ENCODE data around the gene NAT14. TPM values are rescaled to one million over a fixed set of nuclear protein-coding genes. Genes with fewer than 3 reads are reported as not detected.

Gene NAT14
- total RNA-seq, 1 donor from 2014 or later: 37.7 TPM

DNA sequence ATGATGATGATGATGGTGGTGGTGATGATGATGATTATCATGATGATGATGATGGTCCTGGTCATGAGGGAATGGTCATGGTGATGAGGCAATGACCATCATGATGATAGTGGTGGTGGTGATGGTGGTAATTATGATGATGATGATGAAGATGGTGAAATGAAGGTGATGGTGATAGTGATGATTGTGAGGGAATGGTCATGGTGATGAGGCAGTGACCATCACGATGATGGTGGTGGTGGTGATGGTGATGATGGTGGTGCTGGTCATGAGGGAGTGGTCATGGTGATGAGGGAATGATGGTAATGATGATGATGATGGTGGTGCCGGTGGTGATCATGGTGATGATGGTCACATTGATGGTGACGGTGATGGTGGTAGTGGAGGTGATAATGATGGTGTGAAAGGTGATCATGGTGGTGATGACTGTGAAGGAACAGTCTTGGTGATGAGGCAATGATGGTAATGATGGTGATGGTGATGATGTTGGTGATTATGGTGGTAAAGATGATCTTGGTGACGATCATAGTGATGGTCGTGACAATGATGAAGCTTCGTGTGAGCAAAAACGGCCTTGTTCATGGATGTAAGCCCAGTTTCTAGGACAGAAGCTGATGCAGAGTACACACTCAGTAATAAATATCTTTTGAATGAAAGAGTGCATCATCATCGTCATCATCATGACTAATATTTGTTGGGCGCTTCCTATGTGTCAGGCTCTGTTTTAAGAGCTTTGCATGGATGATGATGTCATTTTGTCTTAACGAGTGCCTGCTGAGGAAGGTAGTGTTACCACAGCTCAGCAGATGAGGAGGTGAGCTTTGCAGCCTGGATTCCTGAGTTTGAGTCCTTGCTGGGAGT is 34.7 kb downstream of the NAT14 start:
- DNase-seq (ENCODE audit: low spot score): no peak
- H3K27ac Mint-ChIP-seq (ENCODE audit: unreplicated experiment): no peak overlapping the region
- TF ChIP-seq, protein P1, sequence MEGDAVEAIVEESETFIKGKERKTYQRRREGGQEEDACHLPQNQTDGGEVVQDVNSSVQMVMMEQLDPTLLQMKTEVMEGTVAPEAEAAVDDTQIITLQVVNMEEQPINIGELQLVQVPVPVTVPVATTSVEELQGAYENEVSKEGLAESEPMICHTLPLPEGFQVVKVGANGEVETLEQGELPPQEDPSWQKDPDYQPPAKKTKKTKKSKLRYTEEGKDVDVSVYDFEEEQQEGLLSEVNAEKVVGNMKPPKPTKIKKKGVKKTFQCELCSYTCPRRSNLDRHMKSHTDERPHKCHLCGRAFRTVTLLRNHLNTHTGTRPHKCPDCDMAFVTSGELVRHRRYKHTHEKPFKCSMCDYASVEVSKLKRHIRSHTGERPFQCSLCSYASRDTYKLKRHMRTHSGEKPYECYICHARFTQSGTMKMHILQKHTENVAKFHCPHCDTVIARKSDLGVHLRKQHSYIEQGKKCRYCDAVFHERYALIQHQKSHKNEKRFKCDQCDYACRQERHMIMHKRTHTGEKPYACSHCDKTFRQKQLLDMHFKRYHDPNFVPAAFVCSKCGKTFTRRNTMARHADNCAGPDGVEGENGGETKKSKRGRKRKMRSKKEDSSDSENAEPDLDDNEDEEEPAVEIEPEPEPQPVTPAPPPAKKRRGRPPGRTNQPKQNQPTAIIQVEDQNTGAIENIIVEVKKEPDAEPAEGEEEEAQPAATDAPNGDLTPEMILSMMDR (IDR thresholded peaks at IDR 0.05; ENCODE audit: unreplicated experiment): no peak
- no peaks in the 10 kb centered on the region for H3K9me3 Mint-ChIP-seq (ENCODE audit: unreplicated experiment)
- H3K4me3 Mint-ChIP-seq (ENCODE audit: unreplicated experiment): no peak overlapping the region
- no peaks in the 10 kb centered on the region for H3K27me3 Mint-ChIP-seq (ENCODE audit: unreplicated experiment)
- no peaks in the 10 kb centered on the region for H3K36me3 Mint-ChIP-seq (ENCODE audit: low read depth, unreplicated experiment)
- no peaks in the 10 kb centered on the region for H3K4me1 Mint-ChIP-seq (ENCODE audit: unreplicated experiment)

DNA sequence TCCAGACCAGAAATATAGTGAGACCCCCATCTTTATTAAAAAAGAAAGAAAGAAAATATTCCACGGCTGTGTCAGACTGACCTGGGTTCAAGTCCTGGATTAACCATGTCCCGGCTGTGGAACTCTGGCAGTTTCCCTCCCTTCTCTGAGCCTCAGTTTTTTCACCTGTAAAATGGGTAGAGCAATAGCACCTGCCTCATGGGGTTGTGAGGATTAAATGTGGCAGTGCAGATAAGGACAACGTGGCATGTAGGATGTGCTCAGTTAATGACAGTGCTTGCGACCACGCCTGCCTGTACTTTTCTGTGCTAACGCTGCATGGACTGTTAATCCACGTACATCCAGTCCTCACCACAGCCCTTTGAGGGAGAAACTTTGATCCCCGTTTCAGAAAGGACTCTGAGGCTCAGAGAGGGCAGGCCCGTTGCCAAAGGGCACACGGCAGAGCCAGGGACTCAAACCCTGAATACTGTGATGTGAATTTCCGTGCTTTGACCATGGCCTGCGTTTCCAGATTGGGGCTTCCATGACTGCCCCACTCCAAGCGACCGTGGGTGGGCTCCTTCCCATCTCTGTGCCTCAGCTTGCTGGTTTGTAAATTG is 35.8 kb downstream of the NAT14 start:
- Mint-ChIP-seq H3K27me3 (ENCODE audit: unreplicated experiment) (no peaks in the 10 kb centered on the region), H3K4me1 (ENCODE audit: unreplicated experiment) (no peaks in the 10 kb centered on the region), H3K4me3 (ENCODE audit: unreplicated experiment) (no peak overlapping the region), H3K36me3 (ENCODE audit: low read depth, unreplicated experiment) (no peaks in the 10 kb centered on the region), H3K27ac (ENCODE audit: unreplicated experiment) (no peak overlapping the region), H3K9me3 (ENCODE audit: unreplicated experiment) (no peaks in the 10 kb centered on the region)
- TF ChIP-seq, protein P1 (IDR thresholded peaks at IDR 0.05; ENCODE audit: unreplicated experiment): no peak
- DNase-seq (ENCODE audit: low spot score): no peak

DNA sequence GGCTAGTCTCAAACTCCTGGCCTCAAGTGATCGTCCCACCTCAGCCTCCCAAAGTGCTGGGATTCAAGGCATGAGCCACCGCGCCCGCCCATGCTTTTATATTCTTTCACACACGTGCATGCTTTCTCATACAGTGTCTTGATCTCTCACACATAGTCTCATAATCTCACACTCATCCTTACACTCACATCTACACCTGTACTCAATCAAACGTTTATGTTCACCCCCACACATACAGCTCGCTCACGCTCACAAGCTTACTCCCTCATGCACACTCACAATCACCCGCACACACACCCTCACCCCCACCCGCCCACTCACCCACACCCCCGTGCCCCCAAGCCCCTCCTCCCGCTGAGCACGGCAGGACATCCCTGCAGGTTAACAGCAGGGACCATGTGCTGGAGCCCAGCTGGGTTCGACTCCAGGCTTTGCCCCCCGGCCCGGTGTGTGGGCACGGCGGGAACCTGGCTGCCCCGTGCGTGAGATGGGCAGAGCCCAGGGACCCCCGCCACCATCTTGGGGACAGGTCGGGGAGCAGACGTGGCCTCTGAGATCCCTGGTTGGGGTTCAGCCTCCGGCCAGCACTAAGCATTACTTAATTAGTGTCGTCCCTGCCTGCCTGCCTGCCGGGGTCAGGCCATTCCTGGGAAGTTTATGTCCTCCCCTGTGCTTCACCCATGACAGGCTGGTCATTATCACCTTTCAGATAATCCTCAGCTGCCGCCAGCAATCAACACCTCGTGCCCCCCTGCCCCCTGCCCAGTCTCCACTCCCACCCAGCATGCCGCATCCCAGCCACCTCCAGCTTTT is 40.5 kb downstream of the NAT14 start:
- no peak overlapping the region for H3K27ac Mint-ChIP-seq (ENCODE audit: unreplicated experiment)
- H3K27me3 Mint-ChIP-seq (ENCODE audit: unreplicated experiment): no peaks in the 10 kb centered on the region
- no peaks in the 10 kb centered on the region for H3K9me3 Mint-ChIP-seq (ENCODE audit: unreplicated experiment)
- TF ChIP-seq, protein P1 (IDR thresholded peaks at IDR 0.05; ENCODE audit: unreplicated experiment): no peak
- no peaks in the 10 kb centered on the region for H3K4me1 Mint-ChIP-seq (ENCODE audit: unreplicated experiment)
- no peaks in the 10 kb centered on the region for H3K36me3 Mint-ChIP-seq (ENCODE audit: low read depth, unreplicated experiment)
- H3K4me3 Mint-ChIP-seq (ENCODE audit: unreplicated experiment): no peak overlapping the region
- DNase-seq (ENCODE audit: low spot score): no peak

DNA sequence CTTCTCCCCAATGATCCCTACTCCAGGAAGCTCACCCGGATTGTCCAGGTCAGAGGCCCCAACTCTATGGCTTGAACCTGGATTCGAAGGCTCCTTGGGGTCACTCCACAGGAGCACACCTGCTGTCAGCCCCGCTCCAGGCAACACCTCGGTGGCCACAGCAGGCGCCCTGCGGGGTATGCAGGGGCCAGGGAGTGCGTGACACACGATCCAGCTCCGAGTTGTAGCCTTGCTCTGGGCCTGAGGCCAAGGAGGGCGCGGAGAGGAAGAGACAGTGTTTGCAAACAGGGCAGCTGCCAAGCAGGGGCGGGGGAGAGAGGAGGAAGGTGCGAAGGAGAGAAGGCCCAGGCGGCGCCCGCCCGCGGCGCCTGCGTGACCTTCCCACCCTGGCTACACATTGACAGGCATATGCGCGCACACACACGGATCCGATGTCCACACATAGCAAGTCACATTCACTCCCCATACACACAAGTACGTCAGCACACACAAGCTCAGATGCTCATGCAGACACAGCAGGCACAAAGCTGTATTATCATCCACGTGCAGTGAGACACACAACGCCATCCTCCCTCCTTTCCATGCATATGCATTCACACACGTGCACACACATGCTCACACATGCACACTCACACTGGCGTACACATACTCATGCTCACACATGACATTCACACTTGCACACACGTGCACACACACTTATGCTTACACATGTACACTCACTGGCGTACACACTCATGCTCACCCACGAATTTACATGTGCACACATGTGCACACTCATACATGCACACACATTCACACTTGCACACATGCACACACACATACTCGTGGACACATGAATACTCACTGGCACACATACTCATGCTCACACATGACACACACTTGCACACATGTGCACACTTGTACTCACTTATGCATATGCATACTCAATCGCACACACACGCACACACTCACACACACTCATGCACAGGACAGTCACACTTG is 41.5 kb downstream of the NAT14 start:
- Mint-ChIP-seq H3K27ac (ENCODE audit: unreplicated experiment) (no peak overlapping the region), H3K9me3 (ENCODE audit: unreplicated experiment) (no peaks in the 10 kb centered on the region), H3K36me3 (ENCODE audit: low read depth, unreplicated experiment) (no peaks in the 10 kb centered on the region), H3K4me3 (ENCODE audit: unreplicated experiment) (no peak overlapping the region), H3K27me3 (ENCODE audit: unreplicated experiment) (no peaks in the 10 kb centered on the region), H3K4me1 (ENCODE audit: unreplicated experiment) (no peaks in the 10 kb centered on the region)
- TF ChIP-seq, protein P1 (IDR thresholded peaks at IDR 0.05; ENCODE audit: unreplicated experiment): no peak
- DNase-seq (ENCODE audit: low spot score): no peak

Measured in endothelial cell (in vitro differentiated cells).